Fibroblast of mammary gland (primary cell): ENCODE data around the gene CAMK2G.

Experiments used
- DNase-seq: peaks from one replicate; pipeline ENCODE4 v3.0.0-alpha.2; 2010; ENCODE audit warnings: low read depth
- H3K4me3 ChIP-seq: 2 replicates; pipeline ENCODE4 v1.5.1; 2011; ENCODE audit warnings: low read depth, mild to moderate bottlenecking, low read length, moderate library complexity; ENCODE audit not compliant: control insufficient read depth
- CTCF ChIP-seq: conservative IDR thresholded peaks from 2 replicates; pipeline ENCODE4 v1.5.1; 2011; ENCODE audit warnings: low read depth, low read length, inconsistent platforms; ENCODE audit not compliant: control insufficient read depth, insufficient read depth

The CAMK2G gene

GRCh38 chr10:73878365-73878764 lies 4.0 kb upstream of the CAMK2G start:
- H3K4me3 ChIP-seq: no peak overlapping the region
- no peak for DNase-seq
- TF ChIP-seq CTCF: no peak

- TF ChIP-seq CTCF: no peak
- no peak for DNase-seq
- H3K4me3 ChIP-seq: no peak overlapping the region
Measured at GRCh38 chr10:73877533-73878160, 3.3 kb upstream of the CAMK2G start.

- DNase-seq: peak; percentile 55
- no peak for TF ChIP-seq CTCF
Measured at GRCh38 chr10:73876971-73877370, 2.6 kb upstream of the CAMK2G start.

GRCh38 chr10:73876566-73876965 lies 2.2 kb upstream of the CAMK2G start:
- no peak overlapping the region for H3K4me3 ChIP-seq
- TF ChIP-seq CTCF: no peak
- no peak for DNase-seq

More at GRCh38 chr10:73876971-73877370, 2.6 kb upstream of the CAMK2G start:
- H3K4me3 ChIP-seq: no peak overlapping the region

- H3K4me3 ChIP-seq: no peak overlapping the region
- TF ChIP-seq CTCF: no peak
- DNase-seq: no peak
Measured at GRCh38 chr10:73876157-73876556, 1.8 kb upstream of the CAMK2G start.

GRCh38 chr10:73875139-73875475 lies 752 bp upstream of the CAMK2G start:
- H3K4me3 ChIP-seq: peak overlapping the region; percentile 55
- DNase-seq: no peak

More at GRCh38 chr10:73875139-73875475, 752 bp upstream of the CAMK2G start:
- TF ChIP-seq CTCF: no peak
